Kidney (tissue), 14 donors: ENCODE measurements around the gene BAK1. TPM values are rescaled to one million over a fixed set of nuclear protein-coding genes. Genes with fewer than 3 reads are reported as not detected.
A peak's percentile ranks its signal among the peaks of the same experiment; 100 is the strongest.

Source experiments
- DNase-seq, 5 donors: peaks; one replicate each; pipeline ENCODE4 v3.0.0-alpha.2; 2013 to 2020
- FAIRE-seq: peaks from 2 replicates; lab custom pipeline; 2012; peaks lifted over from hg19 to GRCh38; lab: Jason Lieb, UNC
- H3K27ac ChIP-seq, 2 donors: one replicate each; pipeline ENCODE4 v1.7.0; 2013; ENCODE audit warnings: low read depth in 2 of 2, low read length in 2 of 2, inconsistent platforms in 1 of 2
- H3K27me3 ChIP-seq: one replicate; pipeline ENCODE4 v1.7.1; 2013; ENCODE audit warnings: low read length, inconsistent platforms; ENCODE audit not compliant: control insufficient read depth, insufficient read depth
- H3K36me3 ChIP-seq, 3 donors: one replicate each; pipeline versions ENCODE4 v1.7.0 to v1.7.1; 2013; ENCODE audit warnings: low read length in 3 of 3, control low read depth in 1 of 3, inconsistent platforms in 1 of 3; ENCODE audit not compliant: insufficient read depth in 3 of 3, control insufficient read depth in 2 of 3
- H3K4me1 ChIP-seq, 3 donors: one replicate each; pipeline versions ENCODE4 v1.7.0 to v1.7.1; 2013; ENCODE audit warnings: low read length in 3 of 3, inconsistent platforms in 1 of 3, low read depth in 1 of 3; ENCODE audit not compliant: control insufficient read depth in 2 of 3, insufficient read depth in 2 of 3
- H3K4me3 ChIP-seq, 3 donors: one replicate each; pipeline versions ENCODE4 v1.7.0 to v1.8.1; 2013; ENCODE audit warnings: low read length in 3 of 3, control low read depth in 1 of 3, inconsistent platforms in 1 of 3
- H3K9ac ChIP-seq, 3 donors: one replicate each; pipeline versions ENCODE4 v1.7.0 to v1.7.1; 2013; ENCODE audit warnings: low read length in 3 of 3, control low read depth in 1 of 3, inconsistent platforms in 1 of 3
- H3K9me3 ChIP-seq, 3 donors: one replicate each; pipeline versions ENCODE4 v1.7.0 to v1.7.1; 2013; ENCODE audit warnings: low read length in 3 of 3, control low read depth in 1 of 3, inconsistent platforms in 1 of 3; ENCODE audit not compliant: control insufficient read depth in 2 of 3, insufficient read depth in 1 of 3
- intact Hi-C: fragments of 100-400 bp; cut with DNase I; formaldehyde crosslinking; loops from one replicate; pipeline ENCODE4 v1.11.1; 2022
- polyA plus RNA-seq: library from polyadenylated mRNA; stranded (reverse); fragments of 350-450 nt; fragmentation: Illumina TruSeq; extraction: RNeasy Lipid Tissue Mini Kit (QIAGEN cat#74804); gene quantifications from one replicate; pipeline ENCODE4 v1.2.3, GENCODE V29; 2014; ENCODE audit warnings: low read depth, low replicate concordance; ENCODE audit not compliant: insufficient read depth
- total RNA-seq: library from RNA; stranded (reverse); fragmentation: NEBNext Ultra II Directional; extraction: Animal tissue kit (Norgen Biotek cat#: 25700); gene quantifications from one replicate; pipeline ENCODE4 v1.2.1, GENCODE V29; 2021
- TF ChIP-seq, protein P1 (sequence below): IDR thresholded peaks from 3 replicates; pipeline ENCODE4 v1.5.1; 2012; ENCODE audit warnings: mild to moderate bottlenecking, moderate library complexity, borderline replicate concordance; ENCODE audit not compliant: insufficient read depth; ENCODE audit errors: extremely low read depth
- donor health status: control.
- donor health status: control.
- donor health status: control.
- donor health status: control.
- donor health status: control.
- donor health status: DM: yes; HTN: yes; CAD: no.
- donor health status: Normal renal cell carcinoma (clear cell type).

Gene BAK1
- total and polyA plus RNA-seq, 2 donors from 2014 or later = 22.3 to 26.7 TPM

DNA sequence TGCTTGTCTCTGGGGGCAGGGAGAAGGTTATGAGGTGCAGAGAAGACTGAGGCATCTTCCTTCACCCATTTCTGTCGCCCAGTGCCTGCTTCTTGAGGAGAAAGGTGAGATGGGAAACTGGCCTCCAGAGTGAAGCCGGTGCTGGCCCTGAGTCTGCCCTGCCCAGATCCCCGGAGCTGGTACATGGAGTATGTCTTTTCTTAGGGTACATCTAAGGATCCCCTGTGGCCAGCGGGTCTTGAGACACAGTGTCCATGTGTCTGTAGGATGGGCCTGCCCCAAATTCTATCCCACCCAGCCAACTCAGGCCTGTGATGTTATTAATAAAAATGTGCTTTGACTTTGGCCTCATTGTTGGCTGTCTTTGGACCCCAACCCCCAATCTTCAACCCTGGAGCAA, 8.8 kb upstream of the BAK1 start:
- Histone ChIP-seq H3K9ac (peak overlapping the region in 1 of 3 donors; percentile 80), H3K36me3 (no peaks in the 10 kb centered on the region), H3K27me3 (no peaks in the 10 kb centered on the region), H3K9me3 (no peaks in the 10 kb centered on the region), H3K4me1 (peaks cover 3 to 42% (median 26%) of the 10 kb centered on the region in 3 donors), H3K27ac (peak overlapping the region; percentile 59 to 95), H3K4me3 (no peak overlapping the region)
- TF ChIP-seq, protein P1, sequence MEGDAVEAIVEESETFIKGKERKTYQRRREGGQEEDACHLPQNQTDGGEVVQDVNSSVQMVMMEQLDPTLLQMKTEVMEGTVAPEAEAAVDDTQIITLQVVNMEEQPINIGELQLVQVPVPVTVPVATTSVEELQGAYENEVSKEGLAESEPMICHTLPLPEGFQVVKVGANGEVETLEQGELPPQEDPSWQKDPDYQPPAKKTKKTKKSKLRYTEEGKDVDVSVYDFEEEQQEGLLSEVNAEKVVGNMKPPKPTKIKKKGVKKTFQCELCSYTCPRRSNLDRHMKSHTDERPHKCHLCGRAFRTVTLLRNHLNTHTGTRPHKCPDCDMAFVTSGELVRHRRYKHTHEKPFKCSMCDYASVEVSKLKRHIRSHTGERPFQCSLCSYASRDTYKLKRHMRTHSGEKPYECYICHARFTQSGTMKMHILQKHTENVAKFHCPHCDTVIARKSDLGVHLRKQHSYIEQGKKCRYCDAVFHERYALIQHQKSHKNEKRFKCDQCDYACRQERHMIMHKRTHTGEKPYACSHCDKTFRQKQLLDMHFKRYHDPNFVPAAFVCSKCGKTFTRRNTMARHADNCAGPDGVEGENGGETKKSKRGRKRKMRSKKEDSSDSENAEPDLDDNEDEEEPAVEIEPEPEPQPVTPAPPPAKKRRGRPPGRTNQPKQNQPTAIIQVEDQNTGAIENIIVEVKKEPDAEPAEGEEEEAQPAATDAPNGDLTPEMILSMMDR = no peak
- intact Hi-C loops = loop anchor here (10.0 kb wide), 1 partner anchor 106 kb away; no protein-coding TSS in a partner anchor
- no peak for FAIRE-seq
- no peak for DNase-seq

DNA sequence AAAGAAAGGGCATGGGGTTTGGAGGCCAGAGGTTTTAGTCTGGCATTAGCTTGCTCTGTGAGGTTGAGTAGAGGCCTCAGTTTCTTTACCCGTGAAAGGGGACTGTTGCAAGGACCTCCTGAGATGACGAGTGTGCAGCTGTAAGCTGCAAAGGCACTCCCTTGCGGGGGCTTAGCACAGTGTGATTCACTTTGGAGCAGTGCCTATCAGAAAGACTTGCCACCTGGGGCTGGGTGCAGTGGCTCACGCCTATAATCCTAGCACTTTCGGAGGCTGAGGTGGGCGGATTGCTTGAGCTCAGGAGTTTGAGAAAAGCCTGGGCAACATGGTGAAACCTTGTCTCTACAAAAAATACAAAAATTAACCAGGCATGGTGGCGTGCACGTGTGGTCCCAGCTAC, 7.5 kb upstream of the BAK1 start:
- H3K27me3 ChIP-seq = no peaks in the 10 kb centered on the region
- TF ChIP-seq, protein P1 = no peak
- no peak overlapping the region for H3K4me3 ChIP-seq
- no peak overlapping the region for H3K27ac ChIP-seq
- no peaks in the 10 kb centered on the region for H3K9me3 ChIP-seq
- no peak for FAIRE-seq
- intact Hi-C loops = loop anchor here (10.0 kb wide), 1 partner anchor 107 kb away; no protein-coding TSS in a partner anchor
- no peak overlapping the region for H3K9ac ChIP-seq
- H3K36me3 ChIP-seq = no peaks in the 10 kb centered on the region
- no peak for DNase-seq
- peaks cover 0 to 35% (median 24%) of the 10 kb centered on the region in 3 donors for H3K4me1 ChIP-seq

DNA sequence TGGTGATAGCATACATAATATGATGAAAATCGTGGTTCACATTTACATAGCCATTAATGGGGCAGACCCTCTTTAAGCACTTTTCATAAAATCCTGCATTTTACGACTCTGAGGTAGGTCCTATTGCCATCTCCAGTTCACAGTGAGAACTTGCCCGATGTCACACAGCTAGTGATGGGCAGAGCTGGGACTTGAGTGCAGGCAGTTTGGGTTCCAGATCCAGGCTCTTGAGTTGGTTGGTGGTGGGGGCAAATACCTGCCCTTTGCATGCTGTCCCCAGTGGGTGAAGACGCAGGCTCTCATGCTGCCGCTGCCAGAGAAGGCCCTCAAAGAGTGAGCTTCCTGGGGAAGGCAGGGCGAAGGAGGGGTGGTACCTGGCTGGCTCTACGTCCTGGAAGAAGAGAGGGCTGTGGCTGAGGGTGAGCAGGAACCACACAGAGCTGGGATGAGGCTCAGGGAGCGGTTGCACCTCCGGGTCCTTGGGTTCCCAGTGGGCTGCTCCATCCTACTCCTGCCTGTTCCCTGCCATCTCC, 6.1 kb upstream of the BAK1 start:
- Histone ChIP-seq H3K9ac (no peak overlapping the region), H3K4me1 (peaks cover 0 to 27% (median 19%) of the 10 kb centered on the region in 3 donors), H3K36me3 (no peaks in the 10 kb centered on the region), H3K27me3 (no peaks in the 10 kb centered on the region), H3K4me3 (peak overlapping the region in 1 of 3 donors; percentile 3), H3K27ac (no peak overlapping the region), H3K9me3 (no peaks in the 10 kb centered on the region)
- FAIRE-seq = no peak
- DNase-seq = no peak
- TF ChIP-seq, protein P1 = no peak
- intact Hi-C loops = loop anchor here (10.0 kb wide), 1 partner anchor 109 kb away; no protein-coding TSS in a partner anchor
